Activated effector memory CD4-positive, alpha-beta T cell treated with anti-CD3 and anti-CD28 coated beads, Interleukin-2, amount 50 U/mL, for 16 hours (primary cell): ENCODE data around the gene ZNF750.

ENCODE experiments used
- DNase-seq: peaks from one replicate; pipeline ENCODE4 v3.0.0-alpha.2; 2020

The ZNF750 gene

GRCh38 chr17:82839617-82840292, at the start of gene ZNF750:
ZNF750 (minus strand) TSS chr17:82840022; CDS start chr17:82832454, 7,568 bp downstream.
- DNase-seq: no peak

GRCh38 chr17:82888583-82889495, 49.0 kb upstream of the ZNF750 start:
- no peak for DNase-seq

- DNase-seq: no peak
These were observed 47.7 kb upstream of the ZNF750 start for GRCh38 chr17:82887255-82888164.

- DNase-seq: peak; percentile 71
These were observed 45.1 kb upstream of the ZNF750 start for GRCh38 chr17:82884970-82885353.

GRCh38 chr17:82884341-82884969, 44.6 kb upstream of the ZNF750 start:
- DNase-seq: no peak

- DNase-seq: no peak
These were observed 43.7 kb upstream of the ZNF750 start for GRCh38 chr17:82883419-82884031.

GRCh38 chr17:82882715-82883418, 43.0 kb upstream of the ZNF750 start:
- DNase-seq: peak; percentile 90

- DNase-seq: no peak
These were observed 42.3 kb upstream of the ZNF750 start for GRCh38 chr17:82881900-82882714.

- no peak for DNase-seq
These were observed 41.6 kb upstream of the ZNF750 start for GRCh38 chr17:82881324-82881823.

- DNase-seq: no peak
These were observed 41.0 kb upstream of the ZNF750 start for GRCh38 chr17:82880620-82881323.

GRCh38 chr17:82879241-82879640, 39.4 kb upstream of the ZNF750 start:
- no peak for DNase-seq

GRCh38 chr17:82878527-82878926, 38.7 kb upstream of the ZNF750 start:
- DNase-seq: no peak

- no peak for DNase-seq
These were observed 37.0 kb upstream of the ZNF750 start for GRCh38 chr17:82876602-82877379.

GRCh38 chr17:82876149-82876548, 36.3 kb upstream of the ZNF750 start:
- no peak for DNase-seq

GRCh38 chr17:82875407-82875856, 35.6 kb upstream of the ZNF750 start:
- DNase-seq: no peak

GRCh38 chr17:82874011-82874835, 34.4 kb upstream of the ZNF750 start:
- no peak for DNase-seq

GRCh38 chr17:82873521-82873920, 33.7 kb upstream of the ZNF750 start:
- no peak for DNase-seq
